RWPE2 (cell line): Measurements from ENCODE around the gene FOXN3.

Source experiments
- ATAC-seq: fragments of 200-7000 bp; cut with Tn5 transposase; 3 replicates; pipeline ENCODE4 v1.9.1; 2021; ENCODE audit warnings: low read depth
- DNase-seq: peaks from one replicate; pipeline ENCODE4 v3.0.0-alpha.2; 2020; ENCODE audit warnings: low spot score
- H3K27ac ChIP-seq: fragments of 450-650 bp; 2 replicates; pipeline ENCODE4 v1.5.1; 2017; ENCODE audit warnings: mild to moderate bottlenecking; ENCODE audit not compliant: poor library complexity, severe bottlenecking
- H3K27me3 ChIP-seq: fragments of 250-450 bp; sonication (Bioruptor Pico); 2 replicates; pipeline ENCODE4 v1.5.1; 2021; ENCODE audit warnings: mild to moderate bottlenecking, moderate library complexity; ENCODE audit not compliant: insufficient read depth, poor library complexity, severe bottlenecking
- H3K36me3 ChIP-seq: fragments of 250-450 bp; sonication (Bioruptor Pico); 2 replicates; pipeline ENCODE4 v1.5.1; 2020; ENCODE audit warnings: low read depth, mild to moderate bottlenecking, moderate library complexity
- H3K4me1 ChIP-seq: fragments of 250-450 bp; sonication (Bioruptor Pico); 2 replicates; pipeline ENCODE4 v1.5.1; 2021; ENCODE audit warnings: mild to moderate bottlenecking, moderate library complexity; ENCODE audit not compliant: insufficient read depth, poor library complexity, severe bottlenecking
- H3K4me3 ChIP-seq: fragments of 250-450 bp; sonication (Bioruptor Pico); 2 replicates; pipeline ENCODE4 v1.5.1; 2021; ENCODE audit warnings: mild to moderate bottlenecking, moderate library complexity; ENCODE audit not compliant: severe bottlenecking
- H3K9me3 ChIP-seq: fragments of 250-450 bp; sonication (Bioruptor Pico); 2 replicates; pipeline ENCODE4 v1.5.1; 2021; ENCODE audit warnings: mild to moderate bottlenecking, moderate library complexity; ENCODE audit not compliant: severe bottlenecking
- TF ChIP-seq, protein P1 (sequence below): fragments of 450-650 bp; IDR thresholded peaks from one replicate; pipeline ENCODE4 v1.5.1; 2017; ENCODE audit warnings: mild to moderate bottlenecking, moderate library complexity; ENCODE audit not compliant: poor library complexity, severe bottlenecking

FOXN3 gene

DNA sequence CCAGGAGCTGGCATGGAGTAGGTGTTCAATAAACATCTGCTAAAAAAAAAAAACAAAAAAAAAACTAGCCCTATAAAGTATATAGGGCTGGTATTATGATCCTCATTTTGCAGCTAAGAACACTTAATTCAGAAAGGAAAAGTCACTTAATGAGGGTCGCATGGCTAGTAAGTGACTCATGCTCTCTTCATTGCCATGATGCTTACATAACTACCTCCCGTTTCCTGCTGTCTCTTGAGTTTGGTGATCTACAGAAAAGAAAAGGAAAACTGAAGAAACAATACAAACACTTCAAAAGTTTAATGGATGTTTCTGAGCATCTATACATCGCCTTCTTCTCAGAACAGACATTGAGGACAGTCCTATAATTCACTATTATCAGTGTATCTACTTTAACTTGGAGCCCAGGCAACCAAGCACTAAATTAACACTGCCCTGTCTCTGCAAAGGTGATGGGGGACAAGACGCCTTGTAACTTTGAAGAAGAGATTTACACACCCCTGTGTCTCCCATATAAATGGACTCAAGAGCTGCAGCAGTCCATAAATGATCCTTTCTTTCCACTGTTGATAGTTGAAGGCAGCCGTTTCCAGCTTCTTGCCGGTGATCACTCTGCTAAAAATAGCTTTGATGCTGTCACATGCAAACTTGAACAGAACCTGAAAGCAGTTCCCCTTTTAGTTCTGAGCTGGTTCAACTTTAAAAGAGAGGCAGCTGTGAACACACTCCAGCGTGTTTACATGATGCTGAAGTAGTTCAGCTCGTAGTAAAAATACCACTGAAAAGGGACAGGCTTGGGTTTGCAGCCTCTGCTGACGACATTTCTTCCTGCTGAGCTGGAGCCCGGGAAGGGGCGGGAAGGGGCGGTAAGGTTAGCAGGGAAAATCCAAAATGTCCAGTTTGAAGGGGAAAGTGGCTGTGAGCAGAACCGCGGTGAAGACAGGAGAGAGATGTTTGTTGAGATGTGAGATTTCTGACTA is 113.3 kb downstream of the FOXN3 start:
- H3K27me3 ChIP-seq = no peaks in the 10 kb centered on the region
- DNase-seq (no peak), ATAC-seq (peak; percentile 70)
- H3K4me3 ChIP-seq = no peak overlapping the region
- peaks cover 23% of the 10 kb centered on the region for H3K4me1 ChIP-seq
- TF ChIP-seq, protein P1, sequence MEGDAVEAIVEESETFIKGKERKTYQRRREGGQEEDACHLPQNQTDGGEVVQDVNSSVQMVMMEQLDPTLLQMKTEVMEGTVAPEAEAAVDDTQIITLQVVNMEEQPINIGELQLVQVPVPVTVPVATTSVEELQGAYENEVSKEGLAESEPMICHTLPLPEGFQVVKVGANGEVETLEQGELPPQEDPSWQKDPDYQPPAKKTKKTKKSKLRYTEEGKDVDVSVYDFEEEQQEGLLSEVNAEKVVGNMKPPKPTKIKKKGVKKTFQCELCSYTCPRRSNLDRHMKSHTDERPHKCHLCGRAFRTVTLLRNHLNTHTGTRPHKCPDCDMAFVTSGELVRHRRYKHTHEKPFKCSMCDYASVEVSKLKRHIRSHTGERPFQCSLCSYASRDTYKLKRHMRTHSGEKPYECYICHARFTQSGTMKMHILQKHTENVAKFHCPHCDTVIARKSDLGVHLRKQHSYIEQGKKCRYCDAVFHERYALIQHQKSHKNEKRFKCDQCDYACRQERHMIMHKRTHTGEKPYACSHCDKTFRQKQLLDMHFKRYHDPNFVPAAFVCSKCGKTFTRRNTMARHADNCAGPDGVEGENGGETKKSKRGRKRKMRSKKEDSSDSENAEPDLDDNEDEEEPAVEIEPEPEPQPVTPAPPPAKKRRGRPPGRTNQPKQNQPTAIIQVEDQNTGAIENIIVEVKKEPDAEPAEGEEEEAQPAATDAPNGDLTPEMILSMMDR = no peak
- no peaks in the 10 kb centered on the region for H3K9me3 ChIP-seq
- H3K27ac ChIP-seq = peak overlapping the region; percentile 41
- H3K36me3 ChIP-seq = no peaks in the 10 kb centered on the region

- ATAC-seq (no peak), DNase-seq (no peak)
- peaks cover 23% of the 10 kb centered on the region for H3K4me1 ChIP-seq
- no peak overlapping the region for H3K27ac ChIP-seq
- no peak overlapping the region for H3K4me3 ChIP-seq
- H3K27me3 ChIP-seq = no peaks in the 10 kb centered on the region
- H3K36me3 ChIP-seq = no peaks in the 10 kb centered on the region
- no peaks in the 10 kb centered on the region for H3K9me3 ChIP-seq
- TF ChIP-seq, protein P1 = no peak
Measured at GRCh38 chr14:89302396-89302950, 114.6 kb downstream of the FOXN3 start.

- ATAC-seq = no peak
- no peak for DNase-seq
- Histone ChIP-seq H3K4me3 (no peak overlapping the region), H3K27me3 (no peaks in the 10 kb centered on the region), H3K4me1 (peaks cover 17% of the 10 kb centered on the region), H3K9me3 (no peaks in the 10 kb centered on the region), H3K36me3 (no peaks in the 10 kb centered on the region), H3K27ac (no peak overlapping the region)
- TF ChIP-seq, protein P1 = no peak
Measured at GRCh38 chr14:89299587-89299986, 117.4 kb downstream of the FOXN3 start.

- no peaks in the 10 kb centered on the region for H3K9me3 ChIP-seq
- H3K36me3 ChIP-seq = no peaks in the 10 kb centered on the region
- peaks cover 4% of the 10 kb centered on the region for H3K4me1 ChIP-seq
- no peak overlapping the region for H3K4me3 ChIP-seq
- TF ChIP-seq, protein P1 = no peak
- no peak overlapping the region for H3K27ac ChIP-seq
- DNase-seq (no peak), ATAC-seq (no peak)
- no peaks in the 10 kb centered on the region for H3K27me3 ChIP-seq
Measured at GRCh38 chr14:89298056-89298834, 118.8 kb downstream of the FOXN3 start.
